Measurements from ENCODE around the gene GABPB1. TPM values are rescaled to one million over a fixed set of nuclear protein-coding genes. Genes with fewer than 3 reads are reported as not detected.

The GABPB1 gene
- total RNA-seq, 6 experiments from 2014 or later = 5.4 to 10.5 (median 9.4) TPM

GRCh38 chr15:50262533-50262932, 92.5 kb downstream of the GABPB1 start:
- WGBS (ENCODE audit: insufficient coverage, low coverage, low lambda C conversion rate, missing lambda C conversion rate) = 53% methylated on average over 3 of the region's 4 CpGs
- Histone ChIP-seq H3K36me3 (no peaks in the 10 kb centered on the region), H3K4me3 (no peak overlapping the region), H3K27ac (no peak overlapping the region), H3K9me3 (no peaks in the 10 kb centered on the region), H3K4me1 (peaks cover 0 to 14% (median 0%) of the 10 kb centered on the region in 4 donors), H3K27me3 (no peaks in the 10 kb centered on the region)
- ATAC-seq = peak in 2 of 4 donors; percentile 13 to 44
- intact Hi-C loops (cut with DNase I) = no loop called here
- no peak for TF ChIP-seq CTCF (IDR thresholded peaks at IDR 0.05)
- TF ChIP-seq POLR2A (IDR thresholded peaks at IDR 0.05) = no peak
- DNase-seq = no peak

- ATAC-seq (no peak), DNase-seq (no peak)
- Histone ChIP-seq H3K27me3 (no peaks in the 10 kb centered on the region), H3K27ac (no peak overlapping the region), H3K4me1 (peaks cover 0 to 14% (median 0%) of the 10 kb centered on the region in 4 donors), H3K4me3 (no peak overlapping the region), H3K9me3 (no peaks in the 10 kb centered on the region), H3K36me3 (no peaks in the 10 kb centered on the region)
- WGBS (ENCODE audit: insufficient coverage, low coverage, low lambda C conversion rate, missing lambda C conversion rate) = 90% methylated on average over 2 of the region's 3 CpGs
- TF ChIP-seq POLR2A (IDR thresholded peaks at IDR 0.05) = no peak
- no peak for TF ChIP-seq CTCF (IDR thresholded peaks at IDR 0.05)
- intact Hi-C loops (cut with DNase I) = no loop called here
Observed at GRCh38 chr15:50261981-50262380, 93.0 kb downstream of the GABPB1 start.

GRCh38 chr15:50260969-50261496, 94.0 kb downstream of the GABPB1 start:
- H3K27ac ChIP-seq = no peak overlapping the region
- H3K36me3 ChIP-seq = no peaks in the 10 kb centered on the region
- ATAC-seq = peak in 3 of 4 donors; percentile 50 to 68 (median 55)
- 9% methylated on average over 2 of the region's 2 CpGs for WGBS (ENCODE audit: insufficient coverage, low coverage, low lambda C conversion rate, missing lambda C conversion rate)
- H3K9me3 ChIP-seq = no peaks in the 10 kb centered on the region
- TF ChIP-seq POLR2A (IDR thresholded peaks at IDR 0.05) (no peak), CTCF (IDR thresholded peaks at IDR 0.05) (no peak)
- H3K4me1 ChIP-seq = peaks cover 0 to 10% (median 0%) of the 10 kb centered on the region in 4 donors
- no peaks in the 10 kb centered on the region for H3K27me3 ChIP-seq
- no peak overlapping the region for H3K4me3 ChIP-seq
- DNase-seq = no peak
- intact Hi-C loops (cut with DNase I) = no loop called here

- DNase-seq (no peak), ATAC-seq (no peak)
- H3K4me1 ChIP-seq = peaks cover 0 to 7% (median 0%) of the 10 kb centered on the region in 4 donors
- intact Hi-C loops (cut with DNase I) = loop anchor here in 1 of 2 donors (10.0 kb wide), 1 partner anchor 74 kb away; the partner anchor contains the start of gene SLC27A2
- H3K27ac ChIP-seq = no peak overlapping the region
- H3K27me3 ChIP-seq = no peaks in the 10 kb centered on the region
- H3K4me3 ChIP-seq = no peak overlapping the region
- no peak for TF ChIP-seq CTCF (IDR thresholded peaks at IDR 0.05)
- TF ChIP-seq POLR2A (IDR thresholded peaks at IDR 0.05) = no peak
- no peaks in the 10 kb centered on the region for H3K36me3 ChIP-seq
- H3K9me3 ChIP-seq = no peaks in the 10 kb centered on the region
- WGBS (ENCODE audit: insufficient coverage, low coverage, low lambda C conversion rate, missing lambda C conversion rate) = no CpG with 5 or more reads among the region's 5 CpGs
Observed at GRCh38 chr15:50259276-50259675, 95.7 kb downstream of the GABPB1 start.
